Measurements from ENCODE around the gene UPF3B.
"Not testable (repeated sequence)": the region's sequence is repeated elsewhere in the genome, so short reads cannot be mapped to it uniquely, and the experiment has no call there.

DNA sequence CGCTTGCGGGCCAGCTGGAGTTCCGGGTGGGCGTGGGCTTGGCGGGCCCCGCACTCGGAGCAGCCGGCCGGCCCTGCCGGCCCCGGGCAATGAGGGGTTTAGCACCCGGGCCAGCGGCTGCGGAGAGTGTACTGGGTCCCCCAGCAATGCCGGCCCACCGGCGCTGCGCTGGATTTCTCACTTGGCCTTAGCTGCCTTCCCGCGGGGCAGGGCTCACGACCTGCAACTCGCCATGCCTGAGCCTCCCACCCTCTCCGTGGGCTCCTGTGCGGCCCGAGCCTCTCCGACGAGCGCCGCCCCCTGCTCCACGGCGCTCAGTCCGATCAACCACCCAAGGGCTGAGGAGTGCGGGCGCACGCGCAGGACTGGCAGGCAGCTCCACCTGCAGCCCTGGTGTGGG, 37.9 kb upstream of the UPF3B start:
- TF ChIP-seq, protein P1, sequence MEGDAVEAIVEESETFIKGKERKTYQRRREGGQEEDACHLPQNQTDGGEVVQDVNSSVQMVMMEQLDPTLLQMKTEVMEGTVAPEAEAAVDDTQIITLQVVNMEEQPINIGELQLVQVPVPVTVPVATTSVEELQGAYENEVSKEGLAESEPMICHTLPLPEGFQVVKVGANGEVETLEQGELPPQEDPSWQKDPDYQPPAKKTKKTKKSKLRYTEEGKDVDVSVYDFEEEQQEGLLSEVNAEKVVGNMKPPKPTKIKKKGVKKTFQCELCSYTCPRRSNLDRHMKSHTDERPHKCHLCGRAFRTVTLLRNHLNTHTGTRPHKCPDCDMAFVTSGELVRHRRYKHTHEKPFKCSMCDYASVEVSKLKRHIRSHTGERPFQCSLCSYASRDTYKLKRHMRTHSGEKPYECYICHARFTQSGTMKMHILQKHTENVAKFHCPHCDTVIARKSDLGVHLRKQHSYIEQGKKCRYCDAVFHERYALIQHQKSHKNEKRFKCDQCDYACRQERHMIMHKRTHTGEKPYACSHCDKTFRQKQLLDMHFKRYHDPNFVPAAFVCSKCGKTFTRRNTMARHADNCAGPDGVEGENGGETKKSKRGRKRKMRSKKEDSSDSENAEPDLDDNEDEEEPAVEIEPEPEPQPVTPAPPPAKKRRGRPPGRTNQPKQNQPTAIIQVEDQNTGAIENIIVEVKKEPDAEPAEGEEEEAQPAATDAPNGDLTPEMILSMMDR (IDR thresholded peaks at IDR 0.05), result not testable (repeated sequence)
- not testable (repeated sequence) for TF ChIP-seq POLR2A (IDR thresholded peaks at IDR 0.05)
